Activated T-helper 17 cell treated with anti-CD3 and anti-CD28 coated beads, Interleukin-2, amount 50 U/mL, for 72 hours (primary cell): ENCODE data around the gene ABL2. TPM values are rescaled to one million over a fixed set of nuclear protein-coding genes. Genes with fewer than 3 reads are reported as not detected.
A peak's percentile ranks its signal among the peaks of the same experiment; 100 is the strongest.
"Not testable (repeated sequence)": the region's sequence is repeated elsewhere in the genome, so short reads cannot be mapped to it uniquely, and the experiment has no call there.

Experiments used
- ATAC-seq: fragments of 150-1000 bp; cut with Tn5 transposase; replicated peaks from 2 replicates; pipeline ENCODE4 v1.10.0; 2021; ENCODE audit warnings: mild to moderate bottlenecking, moderate library complexity
- H3K27ac Mint-ChIP-seq: one replicate; pipeline ENCODE4 v1.8.0; 2022; ENCODE audit warnings: mixed read lengths
- H3K27me3 Mint-ChIP-seq: one replicate; pipeline ENCODE4 v1.8.0; 2022; ENCODE audit warnings: mixed read lengths
- H3K36me3 Mint-ChIP-seq: one replicate; pipeline ENCODE4 v1.8.0; 2022; ENCODE audit warnings: low read depth, mild to moderate bottlenecking, mixed read lengths
- H3K4me1 Mint-ChIP-seq: one replicate; pipeline ENCODE4 v1.8.0; 2022; ENCODE audit warnings: mixed read lengths
- H3K4me3 Mint-ChIP-seq: one replicate; pipeline ENCODE4 v1.8.0; 2022; ENCODE audit warnings: mild to moderate bottlenecking, mixed read lengths
- H3K9me3 Mint-ChIP-seq: one replicate; pipeline ENCODE4 v1.8.0; 2022; ENCODE audit warnings: mixed read lengths
- total RNA-seq, 2 donors: library from RNA; stranded (reverse); gene quantifications; one replicate each; pipeline ENCODE4 v1.2.3, GENCODE V29; 2022

ABL2 gene
- 1 to 10 TPM; 5.2 to 8.2 TPM for total RNA-seq

DNA sequence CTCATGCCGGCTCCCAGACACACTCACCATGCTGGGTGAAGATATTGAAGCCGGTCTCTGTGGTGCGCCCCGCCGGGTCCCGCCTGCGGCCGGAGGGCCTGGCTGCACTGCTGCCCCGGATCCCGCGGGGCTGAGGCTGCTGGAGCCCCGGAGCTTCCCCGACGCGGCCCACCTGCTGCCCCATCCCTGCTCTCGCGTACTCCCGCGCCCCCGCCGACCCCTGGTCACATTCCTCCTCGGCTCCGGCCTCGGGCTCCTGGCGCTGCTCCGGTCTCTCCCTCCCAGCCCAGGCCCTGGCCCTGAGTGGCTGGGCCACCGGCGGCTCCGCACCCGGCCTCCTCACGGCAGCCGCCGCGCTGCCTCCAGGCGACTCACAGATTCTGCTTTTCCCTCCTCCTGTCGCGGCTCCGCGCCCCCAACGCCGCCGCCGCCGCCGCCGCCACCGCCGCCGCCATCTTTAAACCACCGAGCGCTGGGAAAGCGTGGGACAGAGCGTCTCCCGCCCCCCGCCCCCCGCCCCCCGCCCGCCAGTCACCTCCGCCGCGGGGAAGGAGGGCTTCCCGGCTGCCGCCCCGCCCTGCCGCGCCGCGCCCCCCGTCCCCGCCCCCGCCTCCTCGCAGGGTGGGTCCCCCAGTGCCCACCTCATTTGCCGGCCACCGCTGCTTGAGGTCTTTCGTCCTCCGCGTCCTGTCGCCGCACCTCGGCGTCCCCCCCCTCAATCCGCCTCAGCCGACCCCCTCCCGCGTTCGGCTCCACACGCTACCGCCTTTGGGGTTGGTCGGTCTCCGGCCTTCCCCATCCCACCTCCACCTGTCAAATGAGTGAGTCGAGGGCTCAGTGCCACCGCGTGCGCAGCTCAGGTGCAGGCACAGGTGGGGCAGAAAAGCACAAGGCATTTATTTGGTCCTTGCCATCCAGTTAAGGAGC is at the start of gene ABL2:
TSS of gene ABL2 (minus strand) at position 464 of the 927 bp plus-strand sequence. CDS start at position 184, 280 bp downstream.
- H3K9me3 Mint-ChIP-seq: no peaks in the 10 kb centered on the region
- no peaks in the 10 kb centered on the region for H3K27me3 Mint-ChIP-seq
- peaks cover 28% of the 10 kb centered on the region for H3K4me1 Mint-ChIP-seq
- H3K27ac Mint-ChIP-seq: peak within 1 kb of the TSS; percentile 74
- peak within 1 kb of the TSS; percentile 89 for H3K4me3 Mint-ChIP-seq
- peak; percentile 33 for ATAC-seq
- no peaks in the 10 kb centered on the region for H3K36me3 Mint-ChIP-seq

DNA sequence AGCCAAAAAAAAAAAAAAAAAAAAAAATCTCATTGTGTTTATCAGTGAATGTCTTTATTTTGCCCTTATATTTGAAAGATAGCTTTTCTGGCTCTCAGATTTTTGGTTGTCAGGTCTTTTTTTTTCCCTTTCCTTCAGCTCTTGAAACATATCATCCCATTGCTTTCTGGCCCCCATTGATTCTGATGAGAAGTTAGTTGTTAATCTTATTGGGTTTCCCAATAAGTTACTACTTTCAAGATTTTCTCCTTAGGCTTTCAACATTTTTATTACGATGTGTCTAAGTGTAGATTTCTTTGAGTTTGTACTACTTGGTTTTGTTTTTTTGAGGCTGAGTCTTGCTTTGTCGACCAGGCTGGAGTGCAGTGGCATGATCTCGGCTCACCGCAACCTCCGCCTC is 49.4 kb upstream of the ABL2 start:
- Mint-ChIP-seq H3K4me3 (no peak overlapping the region), H3K27ac (no peak overlapping the region), H3K36me3 (no peaks in the 10 kb centered on the region), H3K4me1 (no peaks in the 10 kb centered on the region), H3K9me3 (peaks cover 5% of the 10 kb centered on the region), H3K27me3 (no peaks in the 10 kb centered on the region)
- no peak for ATAC-seq

GRCh38 chr1:179274424-179274823 is 44.9 kb upstream of the ABL2 start:
- not testable (repeated sequence) for ATAC-seq, H3K27ac Mint-ChIP-seq, H3K4me1 Mint-ChIP-seq, H3K27me3 Mint-ChIP-seq, H3K36me3 Mint-ChIP-seq, H3K4me3 Mint-ChIP-seq, H3K9me3 Mint-ChIP-seq

GRCh38 chr1:179269071-179269470 is 39.6 kb upstream of the ABL2 start:
- Mint-ChIP-seq H3K4me3 (no peak overlapping the region), H3K27me3 (no peaks in the 10 kb centered on the region), H3K4me1 (no peaks in the 10 kb centered on the region), H3K9me3 (no peaks in the 10 kb centered on the region), H3K27ac (no peak overlapping the region), H3K36me3 (no peaks in the 10 kb centered on the region)
- ATAC-seq: no peak

DNA sequence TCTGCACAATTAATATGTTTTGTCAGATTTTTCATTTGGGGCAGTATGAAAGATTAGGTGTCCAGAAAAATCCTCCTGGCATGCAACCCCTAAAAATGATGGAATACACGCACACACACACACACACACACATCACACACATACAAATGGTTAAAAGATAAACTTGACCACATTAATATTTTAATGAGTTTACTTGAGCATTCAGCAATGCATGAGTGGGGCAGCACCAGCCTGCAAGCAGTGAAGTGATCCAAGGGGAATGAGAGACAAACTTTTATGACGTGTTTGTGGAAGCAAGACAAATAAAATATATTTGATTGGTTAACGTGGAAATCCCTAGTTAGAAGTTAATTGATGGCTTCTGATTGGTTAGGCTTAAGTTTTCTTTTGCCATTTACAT is 35.0 kb upstream of the ABL2 start:
- no peak overlapping the region for H3K4me3 Mint-ChIP-seq
- no peaks in the 10 kb centered on the region for H3K36me3 Mint-ChIP-seq
- no peak for ATAC-seq
- H3K9me3 Mint-ChIP-seq: no peaks in the 10 kb centered on the region
- no peaks in the 10 kb centered on the region for H3K27me3 Mint-ChIP-seq
- no peaks in the 10 kb centered on the region for H3K4me1 Mint-ChIP-seq
- no peak overlapping the region for H3K27ac Mint-ChIP-seq

GRCh38 chr1:179263121-179263520 is 33.6 kb upstream of the ABL2 start:
- Mint-ChIP-seq H3K9me3 (no peaks in the 10 kb centered on the region), H3K36me3 (no peaks in the 10 kb centered on the region), H3K27me3 (no peaks in the 10 kb centered on the region), H3K4me1 (no peaks in the 10 kb centered on the region), H3K4me3 (no peak overlapping the region), H3K27ac (no peak overlapping the region)
- ATAC-seq: no peak

- Mint-ChIP-seq H3K4me3 (no peak overlapping the region), H3K4me1 (no peaks in the 10 kb centered on the region), H3K36me3 (no peaks in the 10 kb centered on the region), H3K27ac (no peak overlapping the region), H3K9me3 (no peaks in the 10 kb centered on the region), H3K27me3 (no peaks in the 10 kb centered on the region)
- no peak for ATAC-seq
Observed at GRCh38 chr1:179262183-179262582, 32.7 kb upstream of the ABL2 start.

DNA sequence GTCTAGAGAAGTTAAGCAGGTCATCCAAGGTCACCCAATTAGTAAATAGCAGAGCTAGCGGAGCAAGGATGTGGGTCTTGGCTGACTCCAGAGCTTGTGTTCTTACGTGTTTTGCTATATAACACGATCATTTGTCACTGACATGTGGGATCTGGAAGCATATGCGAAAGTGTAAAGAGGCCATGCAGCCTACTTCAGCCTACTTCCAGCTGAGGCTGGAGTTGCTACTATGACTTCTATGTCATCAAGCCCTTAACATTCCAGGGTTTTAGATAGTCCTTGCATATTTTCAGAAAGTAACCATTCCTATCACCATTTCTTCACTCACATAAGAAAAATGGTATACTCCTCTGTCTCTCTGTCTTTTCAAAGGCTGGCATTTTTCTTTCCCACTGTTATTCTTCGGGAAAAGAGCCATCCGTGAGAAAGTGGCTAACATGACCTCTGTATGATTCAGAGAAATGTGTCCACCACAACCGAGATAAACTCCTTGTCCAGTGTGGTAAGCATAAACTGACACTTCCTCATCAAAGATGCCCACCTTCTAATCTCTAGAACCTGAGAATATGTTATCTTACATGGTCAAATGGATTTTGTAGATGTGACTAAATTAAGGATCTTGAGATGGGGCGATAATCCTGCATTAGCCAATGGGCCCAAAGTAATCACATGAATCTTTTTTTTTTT is 24.0 kb upstream of the ABL2 start:
- no peak overlapping the region for H3K4me3 Mint-ChIP-seq
- H3K4me1 Mint-ChIP-seq: no peaks in the 10 kb centered on the region
- H3K9me3 Mint-ChIP-seq: no peaks in the 10 kb centered on the region
- H3K27ac Mint-ChIP-seq: no peak overlapping the region
- no peaks in the 10 kb centered on the region for H3K27me3 Mint-ChIP-seq
- no peaks in the 10 kb centered on the region for H3K36me3 Mint-ChIP-seq
- no peak for ATAC-seq

DNA sequence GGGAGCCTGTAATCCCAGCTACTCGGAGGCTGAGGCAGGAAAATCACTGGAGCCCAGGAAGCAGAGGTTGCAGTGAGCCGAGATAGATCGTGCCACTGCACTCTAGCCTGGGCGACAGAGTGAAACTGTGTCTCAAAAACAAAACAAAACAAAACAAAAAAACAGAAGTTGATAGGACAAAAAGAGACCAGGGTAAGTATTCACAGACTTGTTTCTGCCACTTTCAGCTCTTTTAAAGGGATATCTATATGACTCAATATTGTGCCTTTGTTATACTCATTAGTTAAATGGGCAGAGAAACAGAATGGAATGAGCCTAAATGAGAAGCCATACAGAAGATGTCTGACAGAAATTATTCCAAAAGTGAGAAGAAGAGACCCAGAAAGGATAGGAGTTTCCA is 23.1 kb upstream of the ABL2 start:
- peak overlapping the region; percentile 10 for H3K27ac Mint-ChIP-seq
- no peaks in the 10 kb centered on the region for H3K4me1 Mint-ChIP-seq
- H3K9me3 Mint-ChIP-seq: no peaks in the 10 kb centered on the region
- ATAC-seq: no peak
- no peak overlapping the region for H3K4me3 Mint-ChIP-seq
- H3K27me3 Mint-ChIP-seq: no peaks in the 10 kb centered on the region
- no peaks in the 10 kb centered on the region for H3K36me3 Mint-ChIP-seq

- no peaks in the 10 kb centered on the region for H3K36me3 Mint-ChIP-seq
- no peak overlapping the region for H3K27ac Mint-ChIP-seq
- H3K4me1 Mint-ChIP-seq: no peaks in the 10 kb centered on the region
- no peaks in the 10 kb centered on the region for H3K27me3 Mint-ChIP-seq
- H3K9me3 Mint-ChIP-seq: no peaks in the 10 kb centered on the region
- H3K4me3 Mint-ChIP-seq: no peak overlapping the region
- ATAC-seq: no peak
Observed at GRCh38 chr1:179251675-179252074, 22.2 kb upstream of the ABL2 start.

DNA sequence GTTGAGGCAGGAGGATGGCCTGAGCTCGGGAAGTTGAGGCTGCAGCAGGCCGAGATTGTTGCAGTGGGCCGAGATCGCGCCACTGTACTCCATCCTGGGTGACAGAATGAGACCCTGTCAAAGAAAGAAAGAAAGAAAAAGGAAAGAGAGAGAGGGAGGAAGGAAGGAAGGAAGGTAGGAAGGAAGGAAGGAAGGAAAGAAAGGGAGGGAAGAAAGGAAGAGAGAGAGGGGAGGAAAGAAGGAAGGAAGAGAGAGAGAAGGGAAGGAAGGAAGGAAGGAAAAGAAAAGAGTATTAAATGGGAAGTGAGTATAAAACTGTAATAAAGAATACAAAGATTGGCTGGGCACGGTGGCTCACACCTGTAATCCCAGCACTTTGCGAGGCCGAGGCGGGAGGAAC is 18.4 kb upstream of the ABL2 start:
- H3K27me3 Mint-ChIP-seq: no peaks in the 10 kb centered on the region
- H3K4me1 Mint-ChIP-seq: no peaks in the 10 kb centered on the region
- H3K4me3 Mint-ChIP-seq: no peak overlapping the region
- no peaks in the 10 kb centered on the region for H3K9me3 Mint-ChIP-seq
- H3K36me3 Mint-ChIP-seq: no peaks in the 10 kb centered on the region
- no peak overlapping the region for H3K27ac Mint-ChIP-seq
- no peak for ATAC-seq

GRCh38 chr1:179245426-179245825 is 15.9 kb upstream of the ABL2 start:
- not testable (repeated sequence) for H3K4me1 Mint-ChIP-seq, H3K27ac Mint-ChIP-seq, ATAC-seq, H3K9me3 Mint-ChIP-seq, H3K4me3 Mint-ChIP-seq, H3K27me3 Mint-ChIP-seq, H3K36me3 Mint-ChIP-seq

GRCh38 chr1:179241530-179242097 is 12.1 kb upstream of the ABL2 start:
- no peak for ATAC-seq
- Mint-ChIP-seq H3K4me1 (no peaks in the 10 kb centered on the region), H3K27ac (no peak overlapping the region), H3K4me3 (no peak overlapping the region), H3K27me3 (no peaks in the 10 kb centered on the region), H3K9me3 (no peaks in the 10 kb centered on the region), H3K36me3 (no peaks in the 10 kb centered on the region)

GRCh38 chr1:179237222-179237621 is 7.7 kb upstream of the ABL2 start:
- Mint-ChIP-seq H3K4me3 (no peak overlapping the region), H3K27me3 (no peaks in the 10 kb centered on the region), H3K9me3 (no peaks in the 10 kb centered on the region), H3K4me1 (no peaks in the 10 kb centered on the region), H3K27ac (no peak overlapping the region), H3K36me3 (no peaks in the 10 kb centered on the region)
- no peak for ATAC-seq

GRCh38 chr1:179234863-179235262 is 5.4 kb upstream of the ABL2 start:
- Mint-ChIP-seq H3K27me3 (no peaks in the 10 kb centered on the region), H3K4me1 (peaks cover 8% of the 10 kb centered on the region), H3K9me3 (no peaks in the 10 kb centered on the region), H3K4me3 (no peak overlapping the region), H3K36me3 (no peaks in the 10 kb centered on the region), H3K27ac (no peak overlapping the region)
- no peak for ATAC-seq
